HCT116 (cell line): Measurements from ENCODE around the gene MTA3. TPM values are rescaled to one million over a fixed set of nuclear protein-coding genes. Genes with fewer than 3 reads are reported as not detected.

Experiments
- ATAC-seq: fragments of 200-7000 bp; cut with Tn5 transposase; 2 replicates; pipeline ENCODE4 v1.9.1; 2020; ENCODE audit warnings: mild to moderate bottlenecking, moderate library complexity
- BruUV-seq: library from RNA; stranded (reverse); fragments of 400-500 nt; replicated peaks from 2 replicates; lab custom pipeline; 2021; lab: Mats Ljungman, UMichigan
- CTCF ChIA-PET: fragments of 300-600 bp; sonication (Branson Sonifier 250); formaldehyde crosslinking; loops from one replicate; lab custom pipeline; 2021; ENCODE audit warnings: antibody characterized with exemption; lab: Charles Lee
- POLR2A ChIA-PET: fragments of 300-600, 350-600 bp; sonication (Branson Sonifier 250); formaldehyde crosslinking; loops from one replicate; lab custom pipeline; 2021; ENCODE audit warnings: antibody characterized with exemption; lab: Charles Lee
- RAD21 ChIA-PET, 2 experiments: fragments of 300-600 bp; sonication (Branson Sonifier 250); formaldehyde crosslinking; loops; one replicate each; lab custom pipeline; 2023; ENCODE audit warnings: low total read pairs in 2 of 2; ENCODE audit not compliant: uncharacterized antibody in 2 of 2, unreplicated experiment in 2 of 2, low non-redundant PET in 1 of 2; lab: Charles Lee
- DNase-seq: peaks from one replicate; pipeline ENCODE4 v3.0.0-alpha.2; 2010; ENCODE audit warnings: low read depth, low spot score
- H2AFZ ChIP-seq: fragments of 200-600 bp; shearing (Covaris generic), sonication (generic); 2 replicates; pipeline ENCODE4 v1.6.1; 2017; ENCODE audit warnings: low read depth, mixed run types, mixed read lengths, antibody characterized with exemption, low read length; ENCODE audit not compliant: poor library complexity, severe bottlenecking
- H3K27ac ChIP-seq: 2 replicates; pipeline ENCODE4 v1.5.1; 2012; ENCODE audit warnings: low read depth, low read length
- H3K27me3 ChIP-seq: fragments of 200-600 bp; sonication (generic); 2 replicates; pipeline ENCODE4 v1.6.1; 2016; ENCODE audit warnings: mixed run types, low read length, mixed read lengths; ENCODE audit not compliant: insufficient read depth
- H3K36me3 ChIP-seq, 2 experiments: fragments of 200-500 bp in 1 of 2; fragments of 200-600 bp in 1 of 2; sonication (Bioruptor generic) in 1 of 2; sonication (generic) in 1 of 2; 2 replicates each; pipeline versions ENCODE4 v1.5.1 to v1.6.1; 2014 to 2016; ENCODE audit warnings: low read length in 2 of 2, inconsistent platforms in 1 of 2, mixed read lengths in 1 of 2, mixed run types in 1 of 2; ENCODE audit not compliant: insufficient read depth in 2 of 2, control insufficient read depth in 1 of 2
- H3K4me1 ChIP-seq, 2 experiments: fragments of 200-600 bp in 1 of 2; sonication (generic) in 1 of 2; 2 replicates each; pipeline versions ENCODE4 v1.5.1 to v1.6.1; 2012 to 2017; ENCODE audit warnings: low read length in 2 of 2, inconsistent platforms in 1 of 2, mild to moderate bottlenecking in 1 of 2, mixed read lengths in 1 of 2, mixed run types in 1 of 2, moderate library complexity in 1 of 2; ENCODE audit not compliant: insufficient read depth in 2 of 2, control insufficient read depth in 1 of 2
- H3K4me2 ChIP-seq: fragments of 200-600 bp; sonication (generic); 2 replicates; pipeline ENCODE4 v1.6.1; 2017; ENCODE audit warnings: mixed run types, low read length, mixed read lengths
- H3K4me3 ChIP-seq, 2 experiments: fragments of 200-600 bp in 1 of 2; sonication (generic) in 1 of 2; replicated peaks in 1 of 2; 2 replicates each; pipeline ENCODE4 v1.5.1; 2011 to 2016; ENCODE audit warnings: low read length in 2 of 2, control low read depth in 1 of 2, low read depth in 1 of 2, mild to moderate bottlenecking in 1 of 2, mixed read lengths in 1 of 2, mixed run types in 1 of 2
- H3K79me2 ChIP-seq: fragments of 200-600 bp; sonication (generic); 2 replicates; pipeline ENCODE4 v1.6.1; 2017; ENCODE audit warnings: mild to moderate bottlenecking, mixed run types, low read length, moderate library complexity, mixed read lengths; ENCODE audit not compliant: insufficient read depth
- H3K9ac ChIP-seq: fragments of 200-600 bp; sonication (generic); 2 replicates; pipeline ENCODE4 v1.6.1; 2016; ENCODE audit warnings: low read length, mixed read lengths
- H3K9me2 ChIP-seq: fragments of 200-600 bp; sonication (generic), shearing (Covaris generic); 2 replicates; pipeline ENCODE4 v1.6.1; 2017; ENCODE audit warnings: mixed run types, mild to moderate bottlenecking, moderate library complexity; ENCODE audit not compliant: insufficient read depth
- H3K9me3 ChIP-seq, 2 experiments: fragments of 200-500 bp in 1 of 2; fragments of 200-600 bp in 1 of 2; sonication (Bioruptor generic) in 1 of 2; sonication (generic) in 1 of 2; 2 replicates each; pipeline ENCODE4 v1.6.1; 2014 to 2017; ENCODE audit warnings: low read length in 2 of 2, mixed read lengths in 2 of 2, inconsistent platforms in 1 of 2, low read depth in 1 of 2, mild to moderate bottlenecking in 1 of 2, mixed run types in 1 of 2, moderate library complexity in 1 of 2; ENCODE audit not compliant: control insufficient read depth in 1 of 2, insufficient read depth in 1 of 2
- H4K20me1 ChIP-seq: fragments of 200-600 bp; sonication (generic), shearing (Covaris generic); 2 replicates; pipeline ENCODE4 v1.6.1; 2017; ENCODE audit warnings: mixed run types, mild to moderate bottlenecking, moderate library complexity; ENCODE audit not compliant: insufficient read depth
- CBX3 ChIP-seq: IDR thresholded peaks from 2 replicates; pipeline ENCODE4 v1.6.1; 2012; ENCODE audit warnings: low read depth
- CEBPB ChIP-seq: IDR thresholded peaks from 2 replicates; pipeline ENCODE4 v1.6.1; 2012; ENCODE audit warnings: low read depth
- EGR1 ChIP-seq: IDR thresholded peaks from 2 replicates; pipeline ENCODE4 v1.6.1; 2012; ENCODE audit warnings: low read depth
- EZH2 ChIP-seq: fragments of 200-600 bp; sonication (generic); IDR thresholded peaks from 2 replicates; pipeline ENCODE4 v1.6.1; 2017; ENCODE audit warnings: antibody characterized with exemption, mixed run types
- EZH2phosphoT487 ChIP-seq: fragments of 200-600 bp; IDR thresholded peaks from 2 replicates; pipeline ENCODE4 v1.6.1; 2018; ENCODE audit warnings: antibody characterized with exemption, borderline replicate concordance
- FOSL1 ChIP-seq: IDR thresholded peaks from 2 replicates; pipeline ENCODE4 v1.6.1; 2012; ENCODE audit warnings: low read depth
- POLR2AphosphoS5 ChIP-seq: IDR thresholded peaks from 2 replicates; pipeline ENCODE4 v1.6.1; 2011; ENCODE audit warnings: mild to moderate bottlenecking, low read depth, low read length, moderate library complexity
- RAD21 ChIP-seq: IDR thresholded peaks from 2 replicates; pipeline ENCODE4 v1.6.1; 2012; ENCODE audit warnings: low read depth, mild to moderate bottlenecking
- SIN3A ChIP-seq: IDR thresholded peaks from 2 replicates; pipeline ENCODE4 v1.6.1; 2012; ENCODE audit warnings: low read depth
- SP1 ChIP-seq: IDR thresholded peaks from 2 replicates; pipeline ENCODE4 v1.6.1; 2012; ENCODE audit warnings: low read depth
- SRF ChIP-seq: IDR thresholded peaks from 2 replicates; pipeline ENCODE4 v1.6.1; 2012; ENCODE audit warnings: low read depth
- YY1 ChIP-seq: IDR thresholded peaks from 2 replicates; pipeline ENCODE4 v1.6.1; 2011; ENCODE audit warnings: low read length, low read depth, moderate library complexity, mild to moderate bottlenecking; ENCODE audit not compliant: insufficient replicate concordance; ENCODE audit errors: extremely low read depth
- ZNF274 ChIP-seq: fragments of 200-500 bp; sonication (Bioruptor generic); IDR thresholded peaks from 2 replicates; pipeline ENCODE4 v1.6.1; 2014; ENCODE audit warnings: mild to moderate bottlenecking, low read depth, low read length, inconsistent platforms
- intact Hi-C: fragments of 100-400 bp; cut with micrococcal nuclease; formaldehyde crosslinking; loops from 2 replicates; pipeline ENCODE4 v1.10.0; 2022
- total RNA-seq: library from RNA; stranded (reverse); gene quantifications from one replicate; pipeline ENCODE4 v1.2.1, GENCODE V29; 2021; ENCODE audit not compliant: unreplicated experiment
- TF ChIP-seq, protein P1 (sequence below): IDR thresholded peaks from 2 replicates; pipeline ENCODE4 v1.6.1; 2012; ENCODE audit warnings: low read depth
- TF ChIP-seq, protein P2 (sequence below): IDR thresholded peaks from 2 replicates; pipeline ENCODE4 v1.6.1; 2012
- TF ChIP-seq, protein P3 (sequence below), 3 experiments: fragments of 200-600 bp in 1 of 3; sonication (generic) in 1 of 3; IDR thresholded peaks in 2 of 3; conservative IDR thresholded peaks in 1 of 3; 2 replicates each; pipeline ENCODE4 v1.5.1; 2012 to 2017; ENCODE audit warnings: low read depth in 2 of 3, low read length in 2 of 3, antibody characterized with exemption in 1 of 3, borderline replicate concordance in 1 of 3, control low read depth in 1 of 3, mild to moderate bottlenecking in 1 of 3, mixed read lengths in 1 of 3, mixed run types in 1 of 3, moderate library complexity in 1 of 3; ENCODE audit not compliant: insufficient read depth in 1 of 3
- TF ChIP-seq, protein P4 (sequence below): IDR thresholded peaks from 2 replicates; pipeline ENCODE4 v1.6.1; 2012

Gene MTA3
- total RNA-seq, 1 experiment from 2014 or later = 46.3 TPM

DNA sequence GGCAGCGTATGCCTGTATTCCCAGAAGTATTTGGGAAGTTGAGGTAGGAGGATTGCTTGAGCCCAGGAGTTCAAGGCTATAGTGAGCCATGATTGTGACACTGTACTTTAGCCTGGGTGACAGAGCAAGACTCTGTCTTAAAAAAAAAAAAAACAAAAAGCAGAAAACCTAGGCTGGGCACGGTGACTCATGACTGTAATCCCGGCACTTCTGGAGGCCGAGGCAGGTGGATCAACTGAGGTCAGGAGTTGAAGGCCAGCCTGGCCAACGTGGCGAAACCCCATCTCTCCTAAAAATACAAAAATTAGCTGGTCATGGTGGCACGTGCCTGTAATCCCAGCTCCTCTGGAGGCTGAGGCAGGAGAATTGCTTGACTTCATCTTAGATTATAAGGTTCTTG, 46.4 kb downstream of the MTA3 start:
- Histone ChIP-seq H3K27me3 (no peaks in the 10 kb centered on the region), H2AFZ (no peak overlapping the region), H3K4me2 (no peak overlapping the region), H3K9ac (no peak overlapping the region), H3K9me2 (no peaks in the 10 kb centered on the region), H3K4me3 (no peak overlapping the region), H3K4me1 (peaks cover 3 to 8% of the 10 kb centered on the region in 2 experiments), H4K20me1 (no peaks in the 10 kb centered on the region; the same call in 1 of the 2 replicates), H3K36me3 (0 out of 4 replicates have a peak, but pooled peaks cover 0 to 2% of the 10 kb centered on the region in 2 experiments), H3K79me2 (no peaks in the 10 kb centered on the region), H3K9me3 (no peaks in the 10 kb centered on the region), H3K27ac (no peak overlapping the region)
- RAD21 ChIA-PET = no interaction called here
- TF ChIP-seq EZH2phosphoT487 = no peak
- no peak for TF ChIP-seq EZH2
- no peak for TF ChIP-seq YY1
- no peak for TF ChIP-seq EGR1
- no peak for TF ChIP-seq SRF
- TF ChIP-seq CEBPB = no peak
- BruUV-seq = no TSS peak
- POLR2A ChIA-PET = no interaction called here
- CTCF ChIA-PET = no interaction called here
- intact Hi-C loops = no loop called here
- ATAC-seq (no peak), DNase-seq (no peak)

DNA sequence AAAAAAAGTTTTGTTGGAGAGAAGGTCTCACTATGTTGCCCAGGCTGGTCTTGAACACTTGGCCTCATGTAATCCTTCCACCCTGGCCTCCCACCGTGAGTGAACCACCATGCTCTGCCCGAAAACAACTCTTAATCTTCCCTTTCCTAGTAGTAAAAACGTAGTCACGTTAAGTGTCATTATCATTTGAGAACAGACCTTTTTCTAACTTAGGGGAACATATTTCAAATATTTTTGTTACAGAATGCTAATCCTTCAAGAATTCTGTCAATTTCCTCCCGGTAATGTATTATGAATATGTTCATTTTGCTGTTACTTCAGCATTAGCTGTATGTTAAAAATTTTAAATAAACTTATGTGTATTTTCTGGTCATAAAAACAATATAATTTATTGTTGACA, 49.7 kb downstream of the MTA3 start:
- ChIA-PET RAD21 (no interaction called here), CTCF (no interaction called here), POLR2A (no interaction called here)
- intact Hi-C loops = no loop called here
- Histone ChIP-seq H3K79me2 (peaks cover 2% of the 10 kb centered on the region; the same call in 1 of the 2 replicates), H4K20me1 (no peaks in the 10 kb centered on the region; the same call in 1 of the 2 replicates), H3K9ac (no peak overlapping the region), H3K4me1 (peaks cover 3 to 8% of the 10 kb centered on the region in 2 experiments; a peak in 3 of 4 replicates), H3K9me2 (no peaks in the 10 kb centered on the region), H3K4me3 (no peak overlapping the region), H3K36me3 (no peaks in the 10 kb centered on the region), H3K27ac (no peak overlapping the region), H3K9me3 (no peaks in the 10 kb centered on the region), H2AFZ (no peak overlapping the region), H3K27me3 (no peaks in the 10 kb centered on the region), H3K4me2 (no peak overlapping the region)
- BruUV-seq = no TSS peak
- no peak for DNase-seq
- no peak for ATAC-seq
- TF ChIP-seq RAD21 (no peak), POLR2AphosphoS5 (no peak), EZH2 (no peak), ZNF274 (no peak), SIN3A (no peak), FOSL1 (no peak), CBX3 (no peak), EZH2phosphoT487 (no peak), SP1 (no peak)
- TF ChIP-seq, protein P1, sequence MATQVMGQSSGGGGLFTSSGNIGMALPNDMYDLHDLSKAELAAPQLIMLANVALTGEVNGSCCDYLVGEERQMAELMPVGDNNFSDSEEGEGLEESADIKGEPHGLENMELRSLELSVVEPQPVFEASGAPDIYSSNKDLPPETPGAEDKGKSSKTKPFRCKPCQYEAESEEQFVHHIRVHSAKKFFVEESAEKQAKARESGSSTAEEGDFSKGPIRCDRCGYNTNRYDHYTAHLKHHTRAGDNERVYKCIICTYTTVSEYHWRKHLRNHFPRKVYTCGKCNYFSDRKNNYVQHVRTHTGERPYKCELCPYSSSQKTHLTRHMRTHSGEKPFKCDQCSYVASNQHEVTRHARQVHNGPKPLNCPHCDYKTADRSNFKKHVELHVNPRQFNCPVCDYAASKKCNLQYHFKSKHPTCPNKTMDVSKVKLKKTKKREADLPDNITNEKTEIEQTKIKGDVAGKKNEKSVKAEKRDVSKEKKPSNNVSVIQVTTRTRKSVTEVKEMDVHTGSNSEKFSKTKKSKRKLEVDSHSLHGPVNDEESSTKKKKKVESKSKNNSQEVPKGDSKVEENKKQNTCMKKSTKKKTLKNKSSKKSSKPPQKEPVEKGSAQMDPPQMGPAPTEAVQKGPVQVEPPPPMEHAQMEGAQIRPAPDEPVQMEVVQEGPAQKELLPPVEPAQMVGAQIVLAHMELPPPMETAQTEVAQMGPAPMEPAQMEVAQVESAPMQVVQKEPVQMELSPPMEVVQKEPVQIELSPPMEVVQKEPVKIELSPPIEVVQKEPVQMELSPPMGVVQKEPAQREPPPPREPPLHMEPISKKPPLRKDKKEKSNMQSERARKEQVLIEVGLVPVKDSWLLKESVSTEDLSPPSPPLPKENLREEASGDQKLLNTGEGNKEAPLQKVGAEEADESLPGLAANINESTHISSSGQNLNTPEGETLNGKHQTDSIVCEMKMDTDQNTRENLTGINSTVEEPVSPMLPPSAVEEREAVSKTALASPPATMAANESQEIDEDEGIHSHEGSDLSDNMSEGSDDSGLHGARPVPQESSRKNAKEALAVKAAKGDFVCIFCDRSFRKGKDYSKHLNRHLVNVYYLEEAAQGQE = no peak
- TF ChIP-seq, protein P2, sequence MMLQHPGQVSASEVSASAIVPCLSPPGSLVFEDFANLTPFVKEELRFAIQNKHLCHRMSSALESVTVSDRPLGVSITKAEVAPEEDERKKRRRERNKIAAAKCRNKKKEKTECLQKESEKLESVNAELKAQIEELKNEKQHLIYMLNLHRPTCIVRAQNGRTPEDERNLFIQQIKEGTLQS = no peak
- TF ChIP-seq, protein P3, sequence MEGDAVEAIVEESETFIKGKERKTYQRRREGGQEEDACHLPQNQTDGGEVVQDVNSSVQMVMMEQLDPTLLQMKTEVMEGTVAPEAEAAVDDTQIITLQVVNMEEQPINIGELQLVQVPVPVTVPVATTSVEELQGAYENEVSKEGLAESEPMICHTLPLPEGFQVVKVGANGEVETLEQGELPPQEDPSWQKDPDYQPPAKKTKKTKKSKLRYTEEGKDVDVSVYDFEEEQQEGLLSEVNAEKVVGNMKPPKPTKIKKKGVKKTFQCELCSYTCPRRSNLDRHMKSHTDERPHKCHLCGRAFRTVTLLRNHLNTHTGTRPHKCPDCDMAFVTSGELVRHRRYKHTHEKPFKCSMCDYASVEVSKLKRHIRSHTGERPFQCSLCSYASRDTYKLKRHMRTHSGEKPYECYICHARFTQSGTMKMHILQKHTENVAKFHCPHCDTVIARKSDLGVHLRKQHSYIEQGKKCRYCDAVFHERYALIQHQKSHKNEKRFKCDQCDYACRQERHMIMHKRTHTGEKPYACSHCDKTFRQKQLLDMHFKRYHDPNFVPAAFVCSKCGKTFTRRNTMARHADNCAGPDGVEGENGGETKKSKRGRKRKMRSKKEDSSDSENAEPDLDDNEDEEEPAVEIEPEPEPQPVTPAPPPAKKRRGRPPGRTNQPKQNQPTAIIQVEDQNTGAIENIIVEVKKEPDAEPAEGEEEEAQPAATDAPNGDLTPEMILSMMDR (IDR thresholded peaks at IDR 0.05 in 2 of 3, conservative IDR thresholded peaks at IDR 0.05 in 1 of 3; ENCODE audit: borderline replicate concordance in 1 of 3, insufficient read depth in 1 of 3, low read depth in 2 of 3, low read length in 2 of 3) = no peak
- TF ChIP-seq, protein P4, sequence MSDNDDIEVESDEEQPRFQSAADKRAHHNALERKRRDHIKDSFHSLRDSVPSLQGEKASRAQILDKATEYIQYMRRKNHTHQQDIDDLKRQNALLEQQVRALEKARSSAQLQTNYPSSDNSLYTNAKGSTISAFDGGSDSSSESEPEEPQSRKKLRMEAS = no peak
